ENCODE measurements around the gene ERP44. TPM values are rescaled to one million over a fixed set of nuclear protein-coding genes. Genes with fewer than 3 reads are reported as not detected.

Gene ERP44
- total RNA-seq, 2 experiments from 2014 or later, result 9.1 to 9.5 TPM

GRCh38 chr9:99948896-99949295 lies 149.9 kb downstream of the ERP44 start:
- Mint-ChIP-seq H3K9me3 (no peaks in the 10 kb centered on the region), H3K4me1 (ENCODE audit: low read depth) (peaks cover 14% of the 10 kb centered on the region), H3K36me3 (ENCODE audit: low read depth) (peaks cover 15% of the 10 kb centered on the region), H3K4me3 (no peak overlapping the region), H3K27me3 (ENCODE audit: low read depth) (no peaks in the 10 kb centered on the region), H3K27ac (no peak overlapping the region)
- intact Hi-C loops (cut with micrococcal nuclease), result no loop called here
- DNase-seq, result no peak
- CTCF ChIA-PET, result interaction anchor here (1.8 kb wide), 1 partner anchor 16 kb away, joined by 7 read pairs; no protein-coding TSS in a partner anchor

GRCh38 chr9:99948482-99948881 lies 150.3 kb downstream of the ERP44 start:
- no peak overlapping the region for H3K4me3 Mint-ChIP-seq
- H3K4me1 Mint-ChIP-seq (ENCODE audit: low read depth), result peaks cover 11% of the 10 kb centered on the region
- no peak overlapping the region for H3K27ac Mint-ChIP-seq
- no peak for DNase-seq
- CTCF ChIA-PET, result interaction anchor here (0.7 to 1.8 kb wide), 2 partner anchors 15 to 373 kb away, joined by 4 to 7 read pairs; no protein-coding TSS in a partner anchor
- intact Hi-C loops (cut with micrococcal nuclease), result no loop called here
- peaks cover 17% of the 10 kb centered on the region for H3K36me3 Mint-ChIP-seq (ENCODE audit: low read depth)
- H3K27me3 Mint-ChIP-seq (ENCODE audit: low read depth), result no peaks in the 10 kb centered on the region
- no peaks in the 10 kb centered on the region for H3K9me3 Mint-ChIP-seq

- no peaks in the 10 kb centered on the region for H3K9me3 Mint-ChIP-seq
- CTCF ChIA-PET, result interaction anchor here (1.8 kb wide), 1 partner anchor 14 kb away, joined by 7 read pairs; no protein-coding TSS in a partner anchor
- no peaks in the 10 kb centered on the region for H3K27me3 Mint-ChIP-seq (ENCODE audit: low read depth)
- no peak overlapping the region for H3K4me3 Mint-ChIP-seq
- H3K36me3 Mint-ChIP-seq (ENCODE audit: low read depth), result peaks cover 18% of the 10 kb centered on the region
- DNase-seq, result no peak
- H3K27ac Mint-ChIP-seq, result no peak overlapping the region
- intact Hi-C loops (cut with micrococcal nuclease), result no loop called here
- peaks cover 8% of the 10 kb centered on the region for H3K4me1 Mint-ChIP-seq (ENCODE audit: low read depth)
These were observed 151.4 kb downstream of the ERP44 start for GRCh38 chr9:99947395-99947794.

- CTCF ChIA-PET, result no interaction called here
- Mint-ChIP-seq H3K36me3 (ENCODE audit: low read depth) (peaks cover 24% of the 10 kb centered on the region), H3K9me3 (peaks cover 13% of the 10 kb centered on the region)
These were observed 161.7 kb downstream of the ERP44 start for GRCh38 chr9:99936947-99937587.

GRCh38 chr9:99931155-99931840 lies 167.5 kb downstream of the ERP44 start:
- no peak for DNase-seq
- intact Hi-C loops (cut with micrococcal nuclease), result no loop called here
- H3K27ac Mint-ChIP-seq, result no peak overlapping the region
- H3K4me3 Mint-ChIP-seq, result no peak overlapping the region
- H3K36me3 Mint-ChIP-seq (ENCODE audit: low read depth), result peaks cover 35% of the 10 kb centered on the region
- no peaks in the 10 kb centered on the region for H3K27me3 Mint-ChIP-seq (ENCODE audit: low read depth)
- CTCF ChIA-PET, result interaction anchor here (0.6 kb wide), 1 partner anchor 44 kb away, joined by 3 read pairs; no protein-coding TSS in a partner anchor
- peaks cover 19% of the 10 kb centered on the region for H3K4me1 Mint-ChIP-seq (ENCODE audit: low read depth)
- peaks cover 5% of the 10 kb centered on the region for H3K9me3 Mint-ChIP-seq

More at GRCh38 chr9:99936947-99937587, 161.7 kb downstream of the ERP44 start:
- peaks cover 10% of the 10 kb centered on the region for H3K4me1 Mint-ChIP-seq (ENCODE audit: low read depth)
- no peaks in the 10 kb centered on the region for H3K27me3 Mint-ChIP-seq (ENCODE audit: low read depth)
- DNase-seq, result no peak
- H3K27ac Mint-ChIP-seq, result no peak overlapping the region
- intact Hi-C loops (cut with micrococcal nuclease), result no loop called here
- H3K4me3 Mint-ChIP-seq, result no peak overlapping the region

GRCh38 chr9:99929652-99930051 lies 169.1 kb downstream of the ERP44 start:
- no peak for DNase-seq
- CTCF ChIA-PET, result no interaction called here
- Mint-ChIP-seq H3K27me3 (ENCODE audit: low read depth) (no peaks in the 10 kb centered on the region), H3K27ac (no peak overlapping the region), H3K4me3 (no peak overlapping the region), H3K36me3 (ENCODE audit: low read depth) (peaks cover 42% of the 10 kb centered on the region), H3K4me1 (ENCODE audit: low read depth) (peaks cover 17% of the 10 kb centered on the region), H3K9me3 (peaks cover 8% of the 10 kb centered on the region)
- intact Hi-C loops (cut with micrococcal nuclease), result no loop called here

Other genes starting within 250 kb of the ERP44 start
- 10 to 100 TPM; 28.1 to 31.6 TPM for gene STX17, start 192.3 kb downstream of the ERP44 start, total RNA-seq
- 1 to 10 TPM; 5.7 to 7.3 TPM for gene INVS, start 243 bp upstream of the ERP44 start, total RNA-seq